PC-9 (cell line): ENCODE results near the gene IKBKE. TPM values are rescaled to one million over a fixed set of nuclear protein-coding genes. Genes with fewer than 3 reads are reported as not detected.

Experiments used
- BruUV-seq: library from RNA; stranded (reverse); fragments of 400-500 nt; replicated peaks from 2 replicates; lab custom pipeline; 2021; lab: Mats Ljungman, UMichigan
- CTCF ChIA-PET: fragments of 300-600 bp; sonication (Branson Sonifier 250); formaldehyde crosslinking; loops from one replicate; lab custom pipeline; 2022; ENCODE audit warnings: antibody characterized with exemption; lab: Charles Lee
- POLR2A ChIA-PET: fragments of 300-600 bp; sonication (Branson Sonifier 250); formaldehyde crosslinking; loops from one replicate; lab custom pipeline; 2022; ENCODE audit warnings: antibody characterized with exemption; ENCODE audit not compliant: unreplicated experiment; lab: Charles Lee
- DNase-seq, 2 experiments: peaks; one replicate each; pipeline versions ENCODE4 v3.0.0 to v3.0.0-alpha.2; 2015 to 2022; ENCODE audit warnings: mixed read lengths in 1 of 2
- H2AFZ ChIP-seq: fragments of 200-600 bp; sonication (generic); 2 replicates; pipeline ENCODE4 v1.8.1; 2017; ENCODE audit warnings: antibody characterized with exemption
- H3F3A ChIP-seq: fragments of 200-600 bp; sonication (generic); 2 replicates; pipeline ENCODE4 v1.8.1; 2017; ENCODE audit warnings: antibody characterized with exemption, mild to moderate bottlenecking, low read depth; ENCODE audit not compliant: insufficient read depth
- H3K27ac ChIP-seq: fragments of 200-600 bp; sonication (generic); 2 replicates; pipeline ENCODE4 v1.6.1; 2016; ENCODE audit warnings: mixed run types
- H3K27me3 ChIP-seq: fragments of 200-600 bp; sonication (generic); 2 replicates; pipeline ENCODE4 v1.6.1; 2016; ENCODE audit warnings: low read depth, mixed run types; ENCODE audit not compliant: insufficient read depth
- H3K36me3 ChIP-seq: fragments of 200-600 bp; sonication (generic); 2 replicates; pipeline ENCODE4 v1.6.1; 2016; ENCODE audit warnings: low read depth, mixed run types
- H3K4me1 ChIP-seq: fragments of 200-600 bp; sonication (generic); replicated peaks from 2 replicates; pipeline ENCODE4 v1.6.1; 2016; ENCODE audit warnings: mixed run types; ENCODE audit not compliant: insufficient read depth
- H3K4me2 ChIP-seq: fragments of 200-600 bp; sonication (generic); 2 replicates; pipeline ENCODE4 v1.6.1; 2017; ENCODE audit warnings: mixed run types
- H3K4me3 ChIP-seq: fragments of 200-600 bp; sonication (generic); 2 replicates; pipeline ENCODE4 v1.6.1; 2016; ENCODE audit warnings: mixed run types
- H3K79me2 ChIP-seq: fragments of 200-600 bp; sonication (generic); 2 replicates; pipeline ENCODE4 v1.6.1; 2017; ENCODE audit warnings: low read depth, mixed run types
- H3K9me2 ChIP-seq: fragments of 200-600 bp; sonication (generic); 2 replicates; pipeline ENCODE4 v1.8.1; 2017; ENCODE audit warnings: mild to moderate bottlenecking; ENCODE audit not compliant: insufficient read depth
- H3K9me3 ChIP-seq: fragments of 200-600 bp; sonication (generic); 2 replicates; pipeline ENCODE4 v1.8.1; 2016; ENCODE audit warnings: low read depth; ENCODE audit not compliant: insufficient read depth
- H4K20me1 ChIP-seq: fragments of 200-600 bp; sonication (generic); 2 replicates; pipeline ENCODE4 v1.8.1; 2017; ENCODE audit not compliant: insufficient read depth
- EZH2 ChIP-seq: fragments of 200-600 bp; sonication (generic); IDR thresholded peaks from 2 replicates; pipeline ENCODE4 v1.8.0; 2017; ENCODE audit warnings: antibody characterized with exemption, low read depth
- intact Hi-C: fragments of 100-400 bp; cut with micrococcal nuclease; formaldehyde crosslinking; loops from one replicate; pipeline ENCODE4 v1.10.0; 2022; ENCODE audit not compliant: unreplicated experiment
- total RNA-seq: library from RNA; stranded (reverse); gene quantifications from 2 replicates; pipeline ENCODE4 v1.2.3, GENCODE V29; 2021
- TF ChIP-seq, protein P1 (sequence below): fragments of 200-600 bp; sonication (generic); conservative IDR thresholded peaks from 2 replicates; pipeline ENCODE4 v1.6.1; 2017; ENCODE audit warnings: mixed run types, antibody characterized with exemption, mild to moderate bottlenecking, moderate library complexity

The IKBKE gene
- total RNA-seq, 1 experiment from 2014 or later = 12.5 TPM

DNA sequence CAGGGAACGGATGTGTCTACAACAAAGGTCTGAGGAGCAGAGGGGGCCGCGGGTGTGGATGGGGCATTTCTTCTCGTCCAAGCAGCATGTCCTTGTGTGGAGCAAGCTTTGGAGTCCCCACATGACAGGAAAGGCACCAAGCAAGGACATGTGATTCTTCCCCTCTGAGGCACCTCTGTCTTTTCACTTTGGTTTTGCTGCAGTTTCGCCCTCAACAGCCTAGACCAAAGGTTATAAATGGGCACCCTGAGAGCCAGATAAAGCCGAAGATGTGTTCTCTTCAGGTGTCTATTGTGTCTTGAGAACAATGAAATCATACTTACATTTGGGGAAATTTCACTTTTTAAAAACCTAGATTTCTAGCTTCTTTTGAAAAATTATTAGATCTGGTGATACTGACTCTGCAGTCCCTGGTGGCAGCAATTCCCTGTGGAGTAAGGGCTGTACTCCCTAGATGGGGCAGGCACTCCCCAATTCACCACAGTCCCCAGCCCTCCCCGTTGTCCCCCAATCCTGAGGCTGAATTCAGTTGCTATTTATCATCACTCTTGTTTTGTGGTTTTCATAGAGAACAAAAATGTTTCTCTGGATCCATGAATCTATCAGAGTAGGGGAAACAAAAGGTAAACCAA lies 28.8 kb upstream of the IKBKE start:
- H2AFZ ChIP-seq = no peak overlapping the region
- H3K27me3 ChIP-seq = no peaks in the 10 kb centered on the region
- no peak overlapping the region for H3K4me2 ChIP-seq
- no TSS peak for BruUV-seq
- TF ChIP-seq, protein P1, sequence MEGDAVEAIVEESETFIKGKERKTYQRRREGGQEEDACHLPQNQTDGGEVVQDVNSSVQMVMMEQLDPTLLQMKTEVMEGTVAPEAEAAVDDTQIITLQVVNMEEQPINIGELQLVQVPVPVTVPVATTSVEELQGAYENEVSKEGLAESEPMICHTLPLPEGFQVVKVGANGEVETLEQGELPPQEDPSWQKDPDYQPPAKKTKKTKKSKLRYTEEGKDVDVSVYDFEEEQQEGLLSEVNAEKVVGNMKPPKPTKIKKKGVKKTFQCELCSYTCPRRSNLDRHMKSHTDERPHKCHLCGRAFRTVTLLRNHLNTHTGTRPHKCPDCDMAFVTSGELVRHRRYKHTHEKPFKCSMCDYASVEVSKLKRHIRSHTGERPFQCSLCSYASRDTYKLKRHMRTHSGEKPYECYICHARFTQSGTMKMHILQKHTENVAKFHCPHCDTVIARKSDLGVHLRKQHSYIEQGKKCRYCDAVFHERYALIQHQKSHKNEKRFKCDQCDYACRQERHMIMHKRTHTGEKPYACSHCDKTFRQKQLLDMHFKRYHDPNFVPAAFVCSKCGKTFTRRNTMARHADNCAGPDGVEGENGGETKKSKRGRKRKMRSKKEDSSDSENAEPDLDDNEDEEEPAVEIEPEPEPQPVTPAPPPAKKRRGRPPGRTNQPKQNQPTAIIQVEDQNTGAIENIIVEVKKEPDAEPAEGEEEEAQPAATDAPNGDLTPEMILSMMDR = no peak
- no peak for TF ChIP-seq EZH2
- CTCF ChIA-PET = no interaction called here
- no peaks in the 10 kb centered on the region for H3K9me3 ChIP-seq
- H3K79me2 ChIP-seq = no peaks in the 10 kb centered on the region
- H3K9me2 ChIP-seq = no peaks in the 10 kb centered on the region
- no peak overlapping the region for H3K4me3 ChIP-seq
- DNase-seq = no peak
- intact Hi-C loops = no loop called here
- no peaks in the 10 kb centered on the region for H3K4me1 ChIP-seq
- H3F3A ChIP-seq = no peaks in the 10 kb centered on the region
- peaks cover 45% of the 10 kb centered on the region for H3K36me3 ChIP-seq
- no peaks in the 10 kb centered on the region for H4K20me1 ChIP-seq
- POLR2A ChIA-PET = no interaction called here
- no peak overlapping the region for H3K27ac ChIP-seq

DNA sequence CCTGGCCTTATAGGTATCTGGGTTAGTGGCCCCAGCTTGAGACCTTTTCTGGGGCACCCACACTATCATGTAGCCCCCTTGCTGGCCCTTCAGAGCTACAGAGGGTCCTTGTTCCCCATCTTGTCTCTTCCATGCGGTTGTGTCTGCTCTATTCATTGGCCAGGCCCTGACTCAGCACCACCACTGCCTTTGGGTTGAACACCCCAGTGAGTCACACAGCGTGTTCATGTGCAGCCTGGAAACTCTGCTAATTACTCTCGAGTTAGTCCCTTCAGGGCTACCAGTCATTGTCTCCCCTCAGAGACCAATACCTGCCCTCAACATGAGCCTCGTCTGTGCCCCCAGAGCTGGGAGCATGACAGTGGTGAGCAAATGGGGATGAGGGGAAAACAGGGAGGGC lies 28.2 kb upstream of the IKBKE start:
- TF ChIP-seq, protein P1 = no peak
- no peak for TF ChIP-seq EZH2
- Histone ChIP-seq H2AFZ (no peak overlapping the region), H3F3A (no peaks in the 10 kb centered on the region), H3K4me2 (no peak overlapping the region), H3K27ac (no peak overlapping the region), H3K27me3 (no peaks in the 10 kb centered on the region), H3K36me3 (peaks cover 39% of the 10 kb centered on the region), H3K79me2 (no peaks in the 10 kb centered on the region), H3K9me2 (no peaks in the 10 kb centered on the region), H3K9me3 (no peaks in the 10 kb centered on the region), H3K4me1 (no peaks in the 10 kb centered on the region), H3K4me3 (no peak overlapping the region), H4K20me1 (no peaks in the 10 kb centered on the region)
- ChIA-PET CTCF (no interaction called here), POLR2A (no interaction called here)
- BruUV-seq = no TSS peak
- intact Hi-C loops = no loop called here
- DNase-seq = no peak

DNA sequence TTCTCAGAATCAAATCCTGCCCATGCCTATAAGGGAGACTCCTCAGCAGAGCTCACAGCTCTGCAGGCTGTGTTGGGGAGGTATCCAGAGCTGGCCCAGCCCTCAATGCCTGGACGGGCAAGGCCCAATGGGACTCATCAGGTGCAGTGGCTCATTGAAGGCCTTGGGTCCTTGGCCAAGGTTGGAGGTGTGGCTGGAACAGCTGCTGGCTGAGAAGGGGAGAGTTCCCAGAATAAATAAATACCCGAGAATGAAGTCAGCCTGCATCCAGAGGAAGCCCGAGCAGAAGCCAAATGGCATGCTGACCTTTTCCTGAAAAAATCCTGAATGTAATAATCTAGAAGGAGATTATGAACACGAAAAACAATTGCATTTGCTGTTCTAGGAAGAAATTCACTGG lies 25.2 kb upstream of the IKBKE start:
- no peak overlapping the region for H3K4me2 ChIP-seq
- H3K9me3 ChIP-seq = no peaks in the 10 kb centered on the region
- H3K4me3 ChIP-seq = no peak overlapping the region
- peaks cover 26% of the 10 kb centered on the region for H3K36me3 ChIP-seq
- POLR2A ChIA-PET = no interaction called here
- no peaks in the 10 kb centered on the region; the same call in 1 of the 2 replicates for H4K20me1 ChIP-seq
- no TSS peak for BruUV-seq
- CTCF ChIA-PET = no interaction called here
- 0 out of 2 replicates have a peak, but pooled peaks cover 9% of the 10 kb centered on the region for H3F3A ChIP-seq
- no peaks in the 10 kb centered on the region for H3K9me2 ChIP-seq
- no peak overlapping the region for H3K27ac ChIP-seq
- H3K27me3 ChIP-seq = no peaks in the 10 kb centered on the region
- H3K4me1 ChIP-seq = peaks cover 6% of the 10 kb centered on the region; the same call in 1 of the 2 replicates
- TF ChIP-seq EZH2 = no peak
- TF ChIP-seq, protein P1 = no peak
- no peak overlapping the region for H2AFZ ChIP-seq
- no peaks in the 10 kb centered on the region for H3K79me2 ChIP-seq
- intact Hi-C loops = no loop called here
- no peak for DNase-seq
